Inferior parietal cortex (tissue), 1 donor: ENCODE measurements around the gene DEDD2.

Experiments
- DNase-seq: peaks from one replicate; pipeline ENCODE4 v3.0.0-alpha.2; 2016; ENCODE audit errors: extremely low spot score

Gene DEDD2

DNA sequence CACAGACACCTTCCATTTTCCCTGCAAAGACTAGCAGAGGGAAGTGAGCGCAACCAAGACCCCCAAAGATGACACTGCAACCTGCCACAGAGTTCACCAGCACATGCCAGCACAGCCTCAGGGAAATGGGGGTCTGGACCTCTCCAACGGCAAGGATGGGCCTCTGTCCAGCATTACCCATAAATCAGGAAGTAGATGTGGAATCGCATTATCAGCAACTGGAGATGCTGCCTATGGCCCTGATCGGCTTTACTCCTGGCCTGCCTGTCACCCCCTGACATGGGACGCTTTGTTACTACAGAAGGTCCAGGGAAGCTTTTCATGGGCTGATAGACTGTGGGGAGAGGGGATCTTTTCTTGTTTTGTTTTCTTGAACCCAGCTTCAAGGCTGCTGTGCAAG, 43.8 kb downstream of the DEDD2 start:
- no peak for DNase-seq

- no peak for DNase-seq
These were observed 45.2 kb downstream of the DEDD2 start for GRCh38 chr19:42172261-42172660.

GRCh38 chr19:42170715-42171114, 46.8 kb downstream of the DEDD2 start:
- no peak for DNase-seq

DNA sequence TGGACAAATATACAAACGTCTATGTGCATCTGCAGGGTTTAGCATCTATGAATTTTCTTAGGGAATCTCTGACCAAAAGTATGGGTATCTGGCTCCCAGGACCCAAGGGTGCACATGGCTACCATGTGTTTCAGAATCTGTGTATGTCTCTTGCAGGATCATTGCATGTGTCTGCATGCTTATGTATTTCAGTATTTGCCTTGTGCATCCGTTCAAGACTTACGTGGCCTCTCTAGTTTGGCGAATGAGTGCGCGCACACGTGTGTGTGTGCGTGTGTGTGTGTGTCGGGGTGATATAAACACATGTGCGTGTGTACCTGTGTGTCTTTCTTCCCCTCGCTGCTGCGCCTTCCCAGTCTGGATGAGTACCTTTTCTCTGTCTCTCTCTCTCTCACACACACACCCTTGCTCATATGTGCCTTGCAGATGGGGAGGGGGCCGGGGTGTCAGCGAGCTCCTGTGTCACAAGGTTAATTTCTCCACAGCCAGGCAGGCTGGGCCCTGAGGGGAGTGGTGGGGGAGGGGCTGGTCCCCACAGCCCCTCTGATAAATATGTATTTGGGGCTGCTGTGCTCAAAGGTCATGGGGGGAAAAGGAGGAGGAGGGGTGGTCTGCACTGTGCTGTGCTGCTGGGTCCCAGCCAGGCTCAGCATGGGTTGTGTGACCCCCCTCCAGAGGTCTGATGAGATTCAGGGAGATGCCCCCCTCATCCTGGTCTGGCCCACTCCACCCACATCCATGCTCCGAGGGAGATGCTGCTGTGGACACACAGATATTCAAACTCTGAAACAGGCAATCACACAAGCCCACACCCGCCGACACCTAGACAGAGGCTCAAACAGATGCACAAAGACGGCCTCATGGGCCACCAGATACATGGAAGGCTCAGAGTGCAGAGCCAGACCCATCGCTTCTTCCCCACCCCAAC, 47.7 kb downstream of the DEDD2 start:
- DNase-seq = no peak

GRCh38 chr19:42168206-42168605, 49.3 kb downstream of the DEDD2 start:
- DNase-seq = no peak

GRCh38 chr19:42166316-42166715, 51.2 kb downstream of the DEDD2 start:
- DNase-seq = no peak

DNA sequence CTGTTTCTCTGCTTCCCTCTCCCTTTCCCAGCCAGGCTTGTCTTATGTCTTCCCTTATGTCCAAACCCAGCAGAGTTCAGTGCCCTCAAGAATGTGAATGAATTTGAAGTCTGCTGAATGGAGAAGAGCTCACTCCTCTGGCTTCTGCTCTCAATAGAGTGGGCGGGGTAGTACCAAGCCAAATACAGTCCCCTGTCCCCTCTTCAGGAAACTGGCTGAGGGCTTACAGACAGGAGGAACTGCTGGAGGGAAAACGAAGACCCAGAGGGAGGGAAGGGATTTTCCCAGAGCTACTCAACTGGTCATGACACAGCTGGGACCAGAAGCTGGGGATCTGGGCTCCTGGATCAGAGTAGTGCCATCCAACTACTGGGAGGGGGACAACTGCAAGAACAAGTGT, 52.3 kb downstream of the DEDD2 start:
- no peak for DNase-seq

DNA sequence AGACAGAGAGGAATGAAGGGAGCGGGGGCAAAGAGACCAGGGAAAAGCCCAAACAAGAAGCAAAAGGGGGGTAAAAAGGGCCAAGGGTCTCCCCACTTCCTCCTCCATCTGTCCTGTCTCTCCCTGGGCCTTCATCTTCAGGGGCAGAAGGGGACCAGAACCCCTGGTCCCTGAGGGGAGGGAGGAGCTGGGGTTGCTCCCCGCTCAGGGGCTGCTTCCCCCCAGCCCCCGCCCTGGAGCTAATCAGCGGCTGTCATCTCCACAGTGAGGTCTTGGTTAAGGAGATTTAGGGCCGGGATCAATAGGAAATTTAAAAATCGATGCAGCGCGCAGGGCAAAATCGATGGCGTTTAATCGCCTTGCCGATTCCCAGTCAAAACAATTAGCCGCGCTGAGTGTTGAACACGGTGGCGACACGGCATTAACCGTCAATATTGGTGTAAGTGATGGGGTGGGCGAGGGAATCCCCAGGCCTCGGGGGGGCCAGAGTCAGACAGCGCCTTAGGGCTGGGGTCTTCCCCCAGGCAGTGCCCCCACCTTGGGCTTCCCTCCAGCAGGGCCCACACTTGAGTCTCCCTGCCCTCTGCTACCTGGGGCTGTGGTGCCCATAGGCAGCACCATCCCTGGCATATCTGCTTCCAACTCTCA, 55.7 kb downstream of the DEDD2 start:
- no peak for DNase-seq

- DNase-seq = no peak
These were observed 57.5 kb downstream of the DEDD2 start for GRCh38 chr19:42159942-42160341.

DNA sequence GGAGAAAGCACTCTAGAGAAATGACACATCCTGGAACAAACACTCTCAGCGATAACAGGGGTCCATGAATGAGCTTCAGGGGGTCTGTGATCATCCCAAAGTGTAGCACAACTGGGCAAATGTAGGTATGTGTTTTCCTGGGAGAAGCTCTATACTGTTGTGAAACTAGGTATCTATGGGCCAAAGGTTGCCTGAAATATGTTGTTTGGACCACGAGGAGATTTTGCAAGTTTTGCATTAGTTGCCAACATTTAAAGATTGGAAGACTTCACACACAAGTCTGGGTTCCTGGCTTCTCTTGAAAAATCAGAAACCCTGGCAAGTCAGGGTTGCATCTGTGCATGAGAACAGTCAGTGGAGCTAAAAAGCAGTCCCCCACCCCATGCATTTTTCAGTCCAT, 58.6 kb downstream of the DEDD2 start:
- no peak for DNase-seq

DNA sequence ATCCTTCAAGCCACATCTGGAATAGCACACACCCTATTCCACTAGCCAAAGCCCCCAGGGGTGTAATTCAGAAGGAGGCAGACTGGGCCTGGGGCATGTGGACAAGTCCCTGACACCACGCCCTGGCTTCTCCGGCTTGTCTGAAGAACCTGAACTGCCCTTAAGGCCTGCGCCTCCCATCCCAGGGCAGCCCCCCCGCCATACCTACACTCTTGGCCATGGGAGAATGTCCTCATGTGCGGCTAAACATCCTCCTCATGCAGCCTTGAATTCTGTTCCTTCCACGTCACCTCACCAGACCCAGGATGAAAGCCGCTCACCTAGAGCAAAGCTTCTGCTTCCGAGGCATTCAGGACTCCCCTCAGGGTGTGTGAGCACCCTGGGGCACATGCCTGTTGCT, 60.9 kb downstream of the DEDD2 start:
- no peak for DNase-seq

- no peak for DNase-seq
These were observed 61.7 kb downstream of the DEDD2 start for GRCh38 chr19:42155796-42156195.

GRCh38 chr19:42154471-42155323, 62.8 kb downstream of the DEDD2 start:
- no peak for DNase-seq

GRCh38 chr19:42153672-42154433, 63.6 kb downstream of the DEDD2 start:
- no peak for DNase-seq

- no peak for DNase-seq
These were observed 64.4 kb downstream of the DEDD2 start for GRCh38 chr19:42152910-42153671.

DNA sequence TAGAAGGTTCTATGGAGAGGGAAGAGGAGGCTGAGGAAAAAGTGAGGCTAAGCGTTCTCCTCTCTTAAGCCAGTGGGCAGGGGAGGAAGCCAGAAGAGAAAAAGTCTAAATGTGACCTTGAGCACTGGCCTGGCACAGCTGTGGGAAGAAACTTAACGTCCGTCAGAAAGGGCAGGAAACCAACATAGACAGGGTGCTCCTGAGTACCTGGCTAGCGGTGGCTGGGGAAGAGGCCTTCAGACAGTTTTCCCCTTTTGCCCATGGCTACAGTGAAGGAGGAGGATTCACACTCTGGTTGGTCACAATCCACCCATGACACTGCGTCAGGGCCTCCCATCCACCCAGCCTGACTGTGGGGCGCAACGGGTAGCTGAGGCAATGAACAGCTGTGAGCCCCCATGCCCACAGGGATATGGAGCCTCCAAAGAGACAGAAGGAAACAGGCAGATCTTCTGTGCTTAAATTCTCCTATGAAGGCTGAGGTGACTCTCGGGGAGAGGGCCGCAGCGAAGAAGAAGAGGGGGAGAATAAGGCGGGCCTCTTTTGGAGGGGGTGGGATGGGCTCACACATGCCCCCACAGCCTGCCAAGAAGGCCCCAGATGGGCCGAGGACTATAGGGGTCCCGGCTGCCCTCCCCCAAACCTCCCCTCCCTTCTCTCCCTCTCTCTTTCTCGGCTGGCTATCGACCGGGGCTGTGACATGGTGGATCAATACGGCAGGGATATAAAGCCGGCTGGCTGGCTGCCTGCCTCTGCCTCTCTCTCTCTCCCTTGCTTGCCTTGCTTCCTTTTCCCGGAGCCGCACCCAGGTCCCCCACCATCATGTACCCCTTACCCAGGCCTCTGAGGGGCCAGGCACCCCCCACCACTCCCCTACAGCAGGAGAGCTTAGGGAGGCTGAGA, 65.4 kb downstream of the DEDD2 start:
- DNase-seq = no peak

- DNase-seq = no peak
These were observed 66.5 kb downstream of the DEDD2 start for GRCh38 chr19:42150911-42151361.

- no peak for DNase-seq
These were observed 67.1 kb downstream of the DEDD2 start for GRCh38 chr19:42150364-42150763.

- DNase-seq = no peak
These were observed 67.9 kb downstream of the DEDD2 start for GRCh38 chr19:42149447-42150202.
